ENCODE data around the gene CAPN12.
"Not testable (repeated sequence)": the region's sequence is repeated elsewhere in the genome, so short reads cannot be mapped to it uniquely, and the experiment has no call there.

The CAPN12 gene

GRCh38 chr19:38744298-38744681 lies at the start of gene CAPN12:
CAPN12 (minus strand) TSS chr19:38744474; CDS start chr19:38744165, 309 bp downstream.
- DNase-seq = no peak

- DNase-seq = no peak
These were observed 49.4 kb upstream of the CAPN12 start for GRCh38 chr19:38793671-38794070.

GRCh38 chr19:38793177-38793576 lies 48.9 kb upstream of the CAPN12 start:
- DNase-seq = no peak

- peak; percentile 12 for DNase-seq
These were observed 48.2 kb upstream of the CAPN12 start for GRCh38 chr19:38792250-38793111.

- not testable (repeated sequence) for DNase-seq
These were observed 47.3 kb upstream of the CAPN12 start for GRCh38 chr19:38791451-38792064.

- not testable (repeated sequence) for DNase-seq
These were observed 46.5 kb upstream of the CAPN12 start for GRCh38 chr19:38790507-38791403.

GRCh38 chr19:38788478-38789243 lies 44.4 kb upstream of the CAPN12 start, which contains the start of gene LGALS7B:
LGALS7B (plus strand) TSS chr19:38789200; CDS start chr19:38789227, 27 bp downstream.
- DNase-seq = no peak

GRCh38 chr19:38786572-38787265 lies 42.4 kb upstream of the CAPN12 start:
- no peak for DNase-seq

- not testable (repeated sequence) for DNase-seq
These were observed 41.8 kb upstream of the CAPN12 start for GRCh38 chr19:38786061-38786460.

GRCh38 chr19:38785187-38785699 lies 41.0 kb upstream of the CAPN12 start:
- DNase-seq = no peak

GRCh38 chr19:38784224-38784623 lies 40.0 kb upstream of the CAPN12 start:
- DNase-seq = no peak

GRCh38 chr19:38782212-38782611 lies 37.9 kb upstream of the CAPN12 start:
- not testable (repeated sequence) for DNase-seq

- DNase-seq = no peak
These were observed 36.8 kb upstream of the CAPN12 start for GRCh38 chr19:38781058-38781457.

- no peak for DNase-seq
These were observed 36.2 kb upstream of the CAPN12 start for GRCh38 chr19:38780443-38780842.

GRCh38 chr19:38778733-38779132 lies 34.5 kb upstream of the CAPN12 start:
- no peak for DNase-seq

GRCh38 chr19:38774181-38774950 lies 30.1 kb upstream of the CAPN12 start:
- DNase-seq = no peak

- DNase-seq = no peak
These were observed 29.3 kb upstream of the CAPN12 start, which contains the start of gene LGALS7 for GRCh38 chr19:38773469-38774177. LGALS7 (minus strand) TSS chr19:38773517; CDS start chr19:38773492, 25 bp downstream.

- DNase-seq = not testable (repeated sequence)
These were observed 27.3 kb upstream of the CAPN12 start for GRCh38 chr19:38771569-38771968.

GRCh38 chr19:38770949-38771275 lies 26.6 kb upstream of the CAPN12 start:
- DNase-seq = not testable (repeated sequence)

Data from CD4-positive, alpha-beta T cell treated with Interleukin-4 for 4 hours (primary cell).